GM21447 (cell line): Measurements from ENCODE around the gene SMIM29.

Source experiments
- ATAC-seq: cut with Tn5 transposase; IDR thresholded peaks from one replicate; pipeline ENCODE4 v1.9.1; 2021; ENCODE audit not compliant: unreplicated experiment

The SMIM29 gene

DNA sequence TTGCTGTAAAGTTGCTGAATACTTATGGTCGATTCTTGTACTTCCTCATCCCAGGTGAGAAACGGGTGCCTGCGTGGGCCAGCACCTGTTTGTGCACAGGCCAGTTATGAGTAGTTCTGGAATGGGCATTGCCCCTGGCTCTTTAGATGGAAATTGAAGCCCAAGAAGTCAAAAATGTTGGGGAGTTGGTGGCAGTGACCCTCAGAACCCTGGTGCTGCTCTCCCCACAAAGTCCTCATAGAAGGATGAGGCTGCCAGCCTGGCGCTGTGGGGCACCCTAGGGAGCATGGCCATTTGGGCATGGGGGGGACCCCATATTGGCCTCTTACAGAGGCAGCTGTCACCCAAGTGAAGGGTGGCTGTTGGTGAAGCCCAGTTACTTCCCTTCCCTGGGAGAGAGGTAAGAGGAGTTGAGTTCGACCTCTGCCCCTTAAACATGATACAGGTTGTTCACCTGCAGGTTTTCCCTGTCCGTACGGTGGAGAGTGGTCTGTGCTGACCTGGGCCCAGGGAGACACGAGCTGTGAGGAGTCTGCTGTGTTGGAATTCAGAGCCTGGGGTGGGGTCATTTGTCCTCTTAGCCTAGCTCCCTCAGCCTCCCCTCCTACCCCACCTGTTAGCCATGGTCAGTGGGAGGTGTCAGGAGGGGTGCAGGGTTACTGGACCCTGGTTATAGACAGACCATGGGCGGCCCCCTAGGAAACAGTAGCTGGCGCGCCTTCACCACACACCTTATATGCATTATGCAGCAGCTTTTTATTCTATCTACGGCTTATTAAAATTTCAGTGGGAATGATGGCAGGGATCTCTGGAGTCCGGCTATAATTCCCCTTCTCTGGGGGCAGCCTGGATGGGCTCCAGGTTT lies 7.2 kb downstream of the SMIM29 start:
- no peak for ATAC-seq

DNA sequence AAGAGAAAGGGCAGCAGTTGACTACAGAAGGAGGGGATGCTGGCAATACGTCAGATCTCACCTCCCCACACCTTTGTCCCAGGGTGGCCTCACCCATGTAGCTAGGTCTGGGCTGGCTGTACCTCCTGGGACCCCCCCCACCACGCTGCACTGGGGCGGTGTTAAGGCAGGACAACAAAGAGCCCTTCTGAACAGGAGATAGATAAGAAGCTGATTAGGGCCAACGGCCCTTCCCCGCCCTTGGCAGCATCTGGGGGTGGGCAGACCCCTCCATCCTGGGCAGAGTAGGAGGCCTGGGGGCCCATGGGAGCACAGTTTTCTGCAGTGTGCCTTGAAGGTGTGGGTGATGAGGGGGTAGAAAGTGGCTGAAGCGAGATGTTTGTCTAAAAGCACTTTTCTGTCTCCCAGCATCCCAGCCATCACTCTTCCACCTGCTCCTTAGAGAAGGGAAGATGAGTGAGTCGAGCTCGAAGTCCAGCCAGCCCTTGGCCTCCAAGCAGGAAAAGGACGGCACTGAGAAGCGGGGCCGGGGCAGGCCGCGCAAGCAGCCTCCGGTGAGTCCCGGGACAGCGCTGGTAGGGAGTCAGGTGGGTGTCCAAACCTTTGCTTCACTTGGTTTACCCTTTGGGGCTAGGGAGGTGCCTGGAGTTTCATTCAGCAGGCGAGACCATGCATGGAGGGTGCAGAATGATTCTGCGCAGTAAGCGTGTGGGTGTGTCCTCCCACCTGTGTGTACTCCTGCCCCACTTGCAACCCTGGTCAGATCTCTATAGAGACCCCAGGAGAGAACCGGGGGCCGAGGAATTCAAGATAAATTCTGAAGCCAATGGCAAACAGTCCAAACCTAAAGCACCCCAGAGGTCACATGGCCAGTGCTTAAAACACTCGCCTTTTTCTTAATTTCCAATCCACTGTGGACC lies 8.2 kb downstream of the SMIM29 start:
- no peak for ATAC-seq

DNA sequence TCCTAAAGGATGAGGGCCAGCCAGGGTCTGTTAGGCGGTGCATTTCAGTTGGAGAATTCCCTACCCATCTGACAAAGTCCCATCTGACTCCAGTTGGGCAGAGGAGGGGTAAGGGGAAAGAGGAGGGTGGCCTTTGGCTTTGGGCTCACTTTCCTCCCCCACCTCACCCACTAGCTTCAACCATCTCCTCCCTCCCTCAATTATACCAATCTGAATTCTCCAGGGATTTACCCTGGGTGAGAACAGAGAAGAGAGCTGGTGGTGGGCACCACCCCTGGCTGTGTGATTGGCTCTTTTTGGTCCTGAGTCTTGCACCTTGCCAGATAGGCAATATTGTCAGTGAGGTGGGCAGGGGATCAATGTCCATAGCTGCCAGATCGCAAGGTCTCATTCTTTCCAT lies 8.9 kb downstream of the SMIM29 start:
- ATAC-seq = no peak

DNA sequence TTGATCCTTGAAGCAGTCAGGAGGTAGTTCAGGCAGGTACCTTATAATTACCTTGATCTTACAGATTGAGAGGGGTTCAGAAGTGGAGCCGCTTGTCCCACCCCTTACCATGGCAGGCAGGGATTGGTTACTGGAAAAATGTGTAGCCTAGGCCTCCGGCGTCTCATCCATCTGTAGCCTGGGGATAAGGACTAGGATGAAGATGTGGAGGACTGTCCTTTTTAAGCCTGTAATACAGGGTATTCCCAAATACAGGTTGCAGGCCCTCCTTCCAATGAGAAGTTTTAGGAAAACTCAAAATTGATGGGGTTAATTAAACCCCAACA lies 9.3 kb downstream of the SMIM29 start:
- no peak for ATAC-seq

DNA sequence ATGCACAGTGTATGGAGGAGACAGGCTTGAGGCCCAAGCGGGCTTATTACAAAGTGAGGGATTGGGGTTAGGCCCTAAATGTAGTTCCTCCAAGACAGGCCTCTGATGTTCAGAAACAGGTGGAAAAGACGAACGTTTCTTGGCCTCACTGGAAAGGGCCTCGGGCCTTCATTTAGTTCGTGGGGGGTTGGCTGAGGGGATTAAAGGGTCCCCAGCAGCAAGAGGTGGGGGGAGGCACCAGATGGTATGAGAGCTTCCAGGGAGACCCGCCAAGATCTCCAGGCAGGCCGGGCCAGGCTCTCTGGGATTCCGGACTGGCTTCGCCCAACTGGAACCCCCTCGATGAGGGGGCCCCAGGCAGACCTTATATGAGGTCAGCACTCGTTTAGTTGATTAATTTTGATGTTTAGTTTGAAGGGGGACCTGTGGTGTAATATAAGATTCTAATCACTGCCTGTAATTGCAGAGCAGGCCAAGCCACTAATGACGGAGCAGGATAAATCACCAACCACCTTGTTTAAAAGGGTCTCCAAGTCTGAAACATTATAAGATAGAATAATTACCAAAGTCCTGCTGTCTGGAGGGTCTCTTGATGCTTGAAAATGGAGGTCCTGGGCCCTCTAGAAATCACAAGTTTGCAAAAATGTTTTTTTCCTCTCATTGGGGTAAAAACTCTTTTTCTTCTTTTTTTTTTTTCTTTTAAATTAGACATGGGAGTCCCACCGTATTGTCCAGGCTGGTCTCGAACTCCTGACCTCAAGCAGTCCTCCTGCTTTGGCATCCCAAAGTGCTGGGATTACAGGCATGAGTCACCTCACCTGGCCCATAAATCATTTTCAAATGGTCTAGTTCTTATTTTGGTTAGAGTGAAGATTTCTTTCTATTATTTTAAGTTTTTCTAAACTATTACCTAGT lies 10.0 kb downstream of the SMIM29 start:
- ATAC-seq = no peak

DNA sequence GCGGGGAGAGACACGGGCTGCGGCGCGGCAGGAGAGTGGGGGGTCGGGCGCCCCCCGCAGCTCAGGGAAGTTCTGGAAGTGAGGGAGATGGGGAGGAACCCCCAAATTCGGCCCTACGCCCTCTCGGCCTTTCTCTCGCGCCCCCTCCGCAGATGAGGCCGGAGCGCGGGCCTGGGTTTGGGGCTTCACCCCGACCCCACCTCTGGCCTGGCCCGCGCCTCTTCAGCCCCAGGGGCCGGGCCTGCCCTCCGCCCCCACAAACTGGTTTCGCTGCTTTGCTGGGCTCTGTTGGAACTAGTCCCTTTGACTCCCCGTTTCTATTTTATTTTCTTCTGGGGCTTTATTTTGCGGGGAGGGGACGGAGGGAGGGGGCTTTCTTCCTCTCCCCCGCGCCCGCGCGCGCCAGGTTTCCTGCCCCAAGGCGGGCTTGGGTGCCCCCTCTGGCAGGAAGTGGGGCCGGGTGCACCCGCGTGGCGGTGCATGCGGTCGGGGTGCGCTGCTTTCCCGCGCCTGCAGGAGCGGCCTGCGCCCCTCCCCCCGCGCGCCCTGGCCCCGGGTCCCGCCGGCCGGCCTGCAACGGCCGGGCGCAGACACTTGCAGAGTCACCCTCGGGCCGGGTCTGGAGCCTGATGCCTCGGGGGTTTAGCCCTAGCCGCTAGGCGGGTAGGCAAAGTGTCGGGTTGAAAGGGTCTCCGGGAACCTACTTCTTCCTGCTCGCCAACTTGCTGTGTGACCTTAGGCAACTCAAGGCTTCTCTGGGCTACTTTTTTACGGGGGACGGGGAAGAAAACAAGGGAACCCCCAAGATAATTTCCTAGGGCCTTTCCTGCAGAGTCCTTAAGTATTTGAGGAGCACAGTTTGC lies 10.9 kb downstream of the SMIM29 start:
- ATAC-seq = no peak

DNA sequence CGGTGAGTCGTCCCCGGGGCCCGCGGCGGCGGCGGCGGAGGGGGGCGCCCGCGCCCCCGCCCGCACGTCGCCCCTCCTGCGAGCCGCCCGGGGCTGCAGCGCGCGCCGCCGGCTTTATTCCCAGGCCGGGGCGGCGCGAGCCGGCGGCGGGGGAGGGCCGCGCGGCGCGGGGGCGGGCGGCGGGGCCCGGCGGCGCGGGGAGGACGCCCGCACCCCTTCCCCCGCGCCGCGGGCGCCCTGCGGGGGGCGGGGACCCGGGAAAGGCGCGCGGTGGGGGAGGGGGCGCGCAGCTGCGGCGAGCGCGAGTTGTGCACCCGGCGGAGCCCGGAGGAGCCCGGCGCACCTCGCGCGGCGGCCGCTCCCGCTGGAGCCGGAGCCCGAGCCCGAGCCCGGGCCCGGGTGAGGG lies 11.5 kb downstream of the SMIM29 start:
- peak; percentile 2 for ATAC-seq

DNA sequence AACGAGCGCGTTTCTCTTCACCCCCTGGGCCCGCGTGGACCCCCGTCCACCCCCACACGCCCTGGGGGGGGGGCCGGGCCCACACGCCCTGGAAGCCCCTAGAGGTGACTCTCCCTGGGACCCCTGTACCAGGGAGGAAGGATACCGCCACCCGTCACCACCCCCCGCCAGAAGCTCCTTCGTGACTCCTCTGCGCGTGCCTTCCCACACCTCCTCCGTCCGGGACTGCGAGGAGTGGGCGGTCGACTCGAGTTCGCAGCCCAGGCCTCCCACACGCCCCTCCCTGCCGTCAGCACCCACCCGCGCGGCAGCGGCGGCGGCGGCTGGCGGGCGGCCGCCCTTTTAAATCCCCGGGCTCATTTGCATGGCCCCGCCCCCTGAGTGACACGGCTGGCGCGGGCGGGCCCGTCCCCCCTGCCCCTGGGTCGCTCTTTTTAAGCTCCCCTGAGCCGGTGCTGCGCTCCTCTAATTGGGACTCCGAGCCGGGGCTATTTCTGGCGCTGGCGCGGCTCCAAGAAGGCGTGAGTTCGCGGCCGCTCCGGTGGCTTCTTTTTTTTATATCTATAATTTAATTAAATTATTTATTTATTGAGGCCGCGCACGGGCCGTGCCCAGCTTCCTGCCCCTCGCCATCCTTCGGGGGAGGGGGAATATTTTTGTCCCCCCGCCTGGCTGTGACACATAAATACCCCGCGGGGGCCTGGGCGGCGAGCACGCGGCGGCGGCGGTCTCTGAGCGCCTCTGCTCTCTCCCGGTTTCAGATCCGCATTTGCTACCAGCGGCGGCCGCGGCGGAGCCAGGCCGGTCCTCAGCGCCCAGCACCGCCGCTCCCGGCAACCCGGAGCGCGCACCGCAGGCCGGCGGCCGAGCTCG lies 12.1 kb downstream of the SMIM29 start, which contains the start of gene HMGA1:
Gene HMGA1, plus strand, starts transcription at position 431 of the 873 bp plus-strand sequence. CDS start 3,908 bp downstream, outside the sequence.
- ATAC-seq = peak; percentile 56

DNA sequence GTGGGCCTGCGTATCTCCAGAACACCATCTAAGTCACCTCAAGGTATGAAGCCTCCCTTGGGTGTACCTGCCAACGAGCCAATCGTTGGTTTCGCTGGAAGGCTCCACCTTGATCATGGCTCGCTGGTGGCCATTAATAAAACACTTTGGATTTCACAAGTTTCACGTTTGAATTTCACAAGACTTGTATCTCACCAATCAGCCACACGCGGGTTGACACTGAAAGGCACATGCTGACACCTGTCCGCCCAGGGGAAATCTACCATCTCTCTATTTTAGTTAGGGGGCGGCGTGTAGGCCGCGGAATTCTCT lies 12.7 kb downstream of the SMIM29 start:
- peak; percentile 4 for ATAC-seq

DNA sequence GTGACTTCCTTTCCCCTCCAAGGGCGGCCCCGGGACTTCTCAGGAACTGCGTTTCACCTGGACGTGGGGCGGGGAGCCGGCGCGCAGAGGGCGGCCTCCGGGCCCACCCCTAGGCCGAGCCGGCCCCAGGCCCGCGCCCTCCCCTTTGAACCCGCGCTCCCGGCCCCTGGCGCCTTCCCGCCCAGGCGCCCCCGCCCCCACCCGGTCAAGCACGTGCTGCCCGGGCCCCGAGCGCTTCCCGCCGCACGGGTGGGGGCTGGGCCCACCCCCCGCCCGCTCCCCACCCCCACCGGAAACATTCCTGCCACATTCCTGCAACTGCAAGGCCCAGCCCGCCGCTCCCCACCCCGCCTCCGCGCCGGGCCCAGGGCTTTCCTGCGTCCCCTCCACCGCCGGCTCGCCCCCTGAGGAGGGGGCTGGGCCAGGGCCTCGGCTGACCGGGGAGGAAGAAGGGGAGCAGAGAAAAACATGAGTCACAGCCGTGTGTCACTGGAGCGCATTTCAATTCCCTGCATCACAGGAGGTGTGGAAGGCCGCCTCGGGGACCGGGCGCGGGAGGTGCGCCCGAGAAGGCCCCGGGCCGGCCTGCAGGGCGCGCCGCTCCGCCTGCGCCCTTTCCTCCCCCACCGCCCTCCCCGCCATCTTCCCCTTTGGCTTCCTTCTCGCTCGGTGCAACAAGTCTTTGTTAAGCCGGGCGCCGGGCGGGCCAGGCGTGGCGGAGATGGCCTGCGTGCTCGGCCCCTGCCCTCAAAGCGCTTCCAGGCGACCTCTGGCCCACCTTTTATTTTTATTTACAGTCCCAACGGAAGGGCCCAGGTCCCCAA lies 13.3 kb downstream of the SMIM29 start:
- ATAC-seq = peak; percentile 1

DNA sequence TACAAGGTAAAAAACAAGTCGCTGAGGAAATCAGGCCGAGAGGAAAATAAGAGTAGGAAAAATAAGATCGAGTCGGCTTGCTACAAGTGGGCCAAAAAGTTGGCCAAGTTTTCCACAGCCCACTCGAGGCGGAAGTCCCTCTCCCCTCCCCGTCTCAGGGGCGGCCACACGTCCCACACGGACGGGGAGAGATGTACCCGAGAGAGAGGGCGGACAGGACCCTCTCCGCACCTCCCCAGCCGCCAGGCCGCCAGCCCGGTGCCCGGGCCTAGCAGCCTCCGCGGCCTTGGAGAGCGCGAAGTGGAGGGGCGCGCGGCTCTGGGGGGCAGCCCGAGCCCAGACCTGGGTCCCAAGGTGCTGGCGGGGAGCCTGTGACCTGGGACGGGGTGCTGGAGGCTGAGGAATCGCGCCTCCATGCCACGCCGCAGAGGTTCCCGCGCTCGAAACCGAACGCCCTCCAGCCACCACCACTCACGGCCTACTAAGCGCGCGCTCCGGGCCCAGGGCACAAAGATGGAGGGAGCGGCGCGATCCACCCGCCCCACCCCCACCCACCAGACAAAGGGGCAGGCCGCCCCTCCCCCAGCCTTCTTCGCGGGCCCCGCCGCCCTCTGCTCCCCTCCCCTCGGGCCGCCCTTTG lies 14.0 kb downstream of the SMIM29 start:
- ATAC-seq = no peak

DNA sequence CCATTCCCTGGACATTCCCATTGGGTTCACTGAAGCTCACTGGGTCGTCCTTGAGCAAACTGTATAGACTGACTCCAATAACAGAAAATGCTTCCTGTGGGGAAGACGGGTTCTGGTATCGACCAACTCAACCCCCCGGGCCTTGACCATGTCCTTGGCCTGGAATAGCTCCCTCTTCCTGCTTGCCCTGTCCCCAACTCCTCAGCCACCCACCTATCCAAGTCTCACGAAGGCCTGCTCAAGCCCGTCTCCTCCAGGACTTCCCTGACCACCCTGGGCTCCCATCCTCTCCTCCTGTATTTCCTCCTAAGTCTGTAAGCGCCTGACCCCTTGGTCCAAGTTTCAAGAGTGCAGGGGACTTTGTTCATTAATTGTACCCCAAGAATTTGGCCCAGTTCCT lies 14.9 kb downstream of the SMIM29 start:
- ATAC-seq = no peak

DNA sequence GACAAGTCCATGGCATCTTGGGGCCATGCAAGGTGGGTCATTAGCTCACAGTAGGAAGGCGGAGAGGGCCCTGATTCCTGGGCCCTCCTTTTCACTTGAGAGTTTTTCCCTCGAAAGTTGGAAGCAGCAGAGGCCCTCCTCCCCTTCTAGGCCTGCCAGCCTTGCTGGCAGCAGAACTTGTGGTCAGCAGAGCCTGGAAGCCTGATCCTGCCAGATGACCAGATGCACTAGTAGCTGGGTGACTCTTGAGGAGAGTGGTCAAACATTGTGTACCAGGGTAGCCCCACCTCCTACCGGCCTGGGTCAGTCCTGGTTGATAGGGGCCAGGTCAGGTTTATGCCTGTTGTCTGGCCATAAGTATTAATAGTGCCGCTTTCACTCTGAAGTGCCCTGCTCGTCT lies 15.9 kb downstream of the SMIM29 start:
- ATAC-seq = no peak

DNA sequence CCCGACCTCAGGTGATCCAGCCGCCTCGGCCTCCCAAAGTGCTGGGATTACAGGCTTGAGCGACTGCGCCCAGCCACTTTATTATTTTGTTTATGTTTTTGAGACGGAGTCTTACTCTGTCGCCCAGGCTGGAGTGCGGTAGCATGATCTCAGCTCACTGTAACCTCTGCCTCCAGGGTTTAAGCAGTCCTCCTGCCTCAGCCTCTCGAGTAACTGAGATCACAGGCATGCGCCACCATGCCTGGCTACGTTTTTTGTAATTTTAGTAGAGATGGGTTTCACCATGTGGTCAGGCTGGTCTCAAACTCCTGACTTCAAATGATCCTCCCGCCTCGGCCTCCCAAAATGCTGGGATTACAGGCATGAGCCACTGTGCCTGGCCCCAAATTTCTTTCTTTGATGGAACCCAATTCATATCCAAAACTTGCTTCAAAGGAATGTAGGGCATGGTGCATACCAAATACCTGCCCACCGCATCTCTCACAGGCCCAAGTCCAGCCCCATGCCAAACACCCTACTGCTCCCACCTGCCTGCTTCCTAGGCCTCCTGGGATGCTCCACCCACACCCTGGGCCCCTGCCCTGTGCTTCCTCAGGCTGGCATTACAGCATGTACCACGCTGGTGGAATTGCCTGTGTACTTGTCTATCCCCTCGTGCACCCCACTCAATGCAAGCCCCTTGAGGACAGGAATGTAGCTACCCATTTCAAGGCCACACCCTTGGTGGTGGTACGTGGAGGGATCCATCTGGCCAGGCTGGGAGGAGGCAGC lies 17.1 kb downstream of the SMIM29 start:
- ATAC-seq = no peak

DNA sequence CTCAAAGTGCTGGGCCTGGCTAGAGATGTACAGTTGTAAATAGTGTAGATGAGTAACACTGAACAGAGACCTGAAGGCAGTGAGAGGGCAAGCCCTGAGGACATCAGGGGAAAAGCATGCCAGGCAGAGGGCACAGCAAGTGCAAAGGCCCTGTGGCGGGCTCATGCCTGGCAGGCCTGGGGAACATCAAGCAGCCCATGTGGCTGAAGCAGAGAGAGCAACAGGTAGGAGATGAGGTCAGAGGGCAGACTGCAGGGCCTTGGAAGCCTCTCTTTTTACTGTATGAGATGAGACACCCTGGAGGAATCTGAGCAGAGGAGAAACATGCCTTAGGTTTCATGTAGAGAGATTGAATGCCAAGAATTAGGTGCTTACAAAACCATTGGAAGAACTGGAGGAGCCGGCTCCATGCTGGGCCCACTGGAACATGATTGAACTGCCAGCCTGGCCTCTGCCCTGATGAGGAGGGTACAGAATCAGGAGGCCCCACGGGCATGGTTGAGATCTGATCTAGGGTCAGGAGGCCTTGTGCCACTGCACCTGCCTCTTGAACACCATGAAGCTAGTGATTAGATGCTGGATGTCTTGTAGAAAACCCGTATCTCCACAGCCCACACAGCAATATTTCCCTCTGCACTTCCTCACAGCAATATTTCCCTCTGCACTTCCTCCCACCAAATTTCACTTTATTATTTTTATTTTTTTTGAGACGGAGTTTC lies 18.0 kb downstream of the SMIM29 start:
- no peak for ATAC-seq

DNA sequence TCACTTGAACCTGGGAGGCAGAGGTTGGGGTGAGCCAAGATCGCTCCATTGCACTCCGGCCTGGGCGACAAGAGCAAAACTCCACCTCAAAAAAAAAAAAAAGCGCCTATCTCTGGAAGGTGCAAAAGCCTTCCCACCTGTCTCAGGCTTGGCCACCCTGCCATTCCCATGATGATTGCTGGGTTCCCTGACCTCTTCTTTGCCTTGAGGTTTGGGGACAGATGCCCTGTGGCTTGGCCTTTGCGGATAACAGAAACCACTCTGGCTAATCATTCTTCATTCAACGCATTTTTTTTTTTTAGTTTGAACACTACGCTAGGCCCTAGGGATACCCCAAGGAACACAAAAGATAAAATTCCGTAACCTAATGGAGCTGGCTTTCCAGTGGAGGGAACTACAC lies 18.9 kb downstream of the SMIM29 start:
- no peak for ATAC-seq
